Astrocyte of the cerebellum (primary cell): ENCODE data around the gene VPS13D.
"Not testable (repeated sequence)": the region's sequence is repeated elsewhere in the genome, so short reads cannot be mapped to it uniquely, and the experiment has no call there.

Experiments used
- DNase-seq: peaks from one replicate; pipeline ENCODE4 v3.0.0-alpha.2; 2011; ENCODE audit warnings: low read depth
- H3K4me3 ChIP-seq: 2 replicates; pipeline ENCODE4 v1.5.1; 2011; ENCODE audit warnings: mild to moderate bottlenecking, low read depth, low read length, moderate library complexity
- CTCF ChIP-seq: IDR thresholded peaks from 2 replicates; pipeline ENCODE4 v1.5.1; 2012; ENCODE audit warnings: low read length, low read depth, moderate library complexity, mild to moderate bottlenecking; ENCODE audit errors: missing control alignments
- in situ Hi-C: cut with HindIII; loops from 2 replicates; pipeline ENCODE4 v1.10.0; 2017; ENCODE audit warnings: low sequenced_read_pairs

Gene VPS13D

GRCh38 chr1:12209495-12209832 is 20.4 kb upstream of the VPS13D start:
- no peak for TF ChIP-seq CTCF
- H3K4me3 ChIP-seq = no peak overlapping the region
- DNase-seq = no peak
- in situ Hi-C loops = no loop called here

- in situ Hi-C loops = no loop called here
- no peak for DNase-seq
- TF ChIP-seq CTCF = no peak
- no peak overlapping the region for H3K4me3 ChIP-seq
These were observed 14.5 kb upstream of the VPS13D start for GRCh38 chr1:12215118-12215961.

GRCh38 chr1:12219800-12220199 is 10.0 kb upstream of the VPS13D start:
- in situ Hi-C loops = no loop called here

GRCh38 chr1:12220890-12221289 is 8.9 kb upstream of the VPS13D start:
- in situ Hi-C loops = no loop called here
- DNase-seq = no peak
- no peak overlapping the region for H3K4me3 ChIP-seq
- no peak for TF ChIP-seq CTCF

More at GRCh38 chr1:12219800-12220199, 10.0 kb upstream of the VPS13D start:
- DNase-seq = no peak
- no peak for TF ChIP-seq CTCF
- H3K4me3 ChIP-seq = no peak overlapping the region

GRCh38 chr1:12222700-12223099 is 7.1 kb upstream of the VPS13D start:
- in situ Hi-C loops, H3K4me3 ChIP-seq, DNase-seq: not testable (repeated sequence)

- DNase-seq, in situ Hi-C loops, H3K4me3 ChIP-seq: not testable (repeated sequence)
These were observed 5.7 kb upstream of the VPS13D start for GRCh38 chr1:12224092-12224491.

GRCh38 chr1:12228979-12229378 is 851 bp upstream of the VPS13D start:
- H3K4me3 ChIP-seq = no peak overlapping the region
- DNase-seq = no peak
- in situ Hi-C loops = no loop called here
- TF ChIP-seq CTCF = no peak
